B cell (primary cell): ENCODE measurements around the gene CALHM1. TPM values are rescaled to one million over a fixed set of nuclear protein-coding genes. Genes with fewer than 3 reads are reported as not detected.

Experiments used
- ATAC-seq: fragments of 200-7000 bp; cut with Tn5 transposase; one replicate; pipeline ENCODE4 v1.10.0; 2021; ENCODE audit warnings: low read depth, mild to moderate bottlenecking, moderate number of reproducible peaks, moderate library complexity
- CTCF ChIA-PET: fragments of 350-600 bp; sonication (Branson Sonifier 250); formaldehyde crosslinking; loops from one replicate; lab custom pipeline; 2021; ENCODE audit warnings: antibody characterized with exemption, inconsistent platforms; lab: Charles Lee
- POLR2A ChIA-PET: fragments of 350-600 bp; sonication (Branson Sonifier 250); formaldehyde crosslinking; loops from one replicate; lab custom pipeline; 2021; ENCODE audit warnings: antibody characterized with exemption; lab: Charles Lee
- DNase-seq: peaks from one replicate; pipeline ENCODE4 v3.0.0; 2013
- H2AFZ ChIP-seq: 2 replicates; pipeline ENCODE4 v1.6.1; 2012; ENCODE audit warnings: mild to moderate bottlenecking, low read depth, low read length; ENCODE audit not compliant: insufficient read depth, poor library complexity, severe bottlenecking
- H3K27ac ChIP-seq, 2 donors: 1 replicate in 1 of 2; 2 replicates in 1 of 2; pipeline ENCODE4 v1.5.1; 2012 to 2013; ENCODE audit warnings: low read length in 2 of 2, mild to moderate bottlenecking in 2 of 2, moderate library complexity in 1 of 2
- H3K27me3 ChIP-seq, 4 experiments: fragments of 200-600 bp in 1 of 4; sonication (generic) in 1 of 4; replicated peaks in 1 of 4; 1 replicate in 2 of 4; 2 replicates in 2 of 4; pipeline versions ENCODE4 v1.6.1 to v1.7.0; 2013 to 2016; ENCODE audit warnings: low read length in 3 of 4, mild to moderate bottlenecking in 2 of 4, mixed read lengths in 1 of 4, moderate library complexity in 1 of 4; ENCODE audit not compliant: insufficient read depth in 4 of 4, control insufficient read depth in 3 of 4; ENCODE audit errors: control extremely low read depth in 1 of 4
- H3K36me3 ChIP-seq, 2 experiments: replicated peaks in 1 of 2; 1 replicate in 1 of 2; 2 replicates in 1 of 2; pipeline versions ENCODE4 v1.6.1 to v1.7.1; 2013; ENCODE audit warnings: low read length in 1 of 2; ENCODE audit not compliant: insufficient read depth in 2 of 2, control insufficient read depth in 1 of 2; ENCODE audit errors: control extremely low read depth in 1 of 2, extremely low read depth in 1 of 2
- H3K4me1 ChIP-seq, 2 donors: fragments of 200-600 bp in 1 of 2; sonication (generic) in 1 of 2; 1 replicate in 1 of 2; 2 replicates in 1 of 2; pipeline versions ENCODE4 v1.5.1 to v1.6.1; 2013 to 2017; ENCODE audit warnings: low read length in 2 of 2; ENCODE audit not compliant: control insufficient read depth in 2 of 2, insufficient read depth in 2 of 2
- H3K4me2 ChIP-seq: replicated peaks from 2 replicates; pipeline ENCODE3; 2012; ENCODE audit warnings: mild to moderate bottlenecking, low read depth, low read length; ENCODE audit not compliant: poor library complexity, severe bottlenecking
- H3K4me3 ChIP-seq, 5 experiments: fragments of 200-600 bp in 1 of 5; sonication (generic) in 1 of 5; 1 replicate in 3 of 5; 2 replicates in 2 of 5; pipeline versions ENCODE4 v1.5.1 to v1.7.0; 2011 to 2016; ENCODE audit warnings: low read length in 4 of 5, mild to moderate bottlenecking in 4 of 5, low read depth in 2 of 5, control low read depth in 1 of 5, moderate library complexity in 1 of 5; ENCODE audit not compliant: insufficient read depth in 1 of 5; ENCODE audit errors: control extremely low read depth in 1 of 5, extremely low read depth in 1 of 5
- H3K79me2 ChIP-seq: fragments of 200-600 bp; sonication (generic); one replicate; pipeline ENCODE4 v1.6.0; 2016; ENCODE audit warnings: low read length; ENCODE audit not compliant: control insufficient read depth, insufficient read depth
- H3K9ac ChIP-seq: fragments of 200-600 bp; sonication (generic); 2 replicates; pipeline ENCODE4 v1.6.1; 2017; ENCODE audit warnings: mild to moderate bottlenecking, low read length, moderate library complexity
- H3K9me3 ChIP-seq, 3 donors: one replicate each; pipeline versions ENCODE4 v1.6.1 to v1.7.1; 2013; ENCODE audit warnings: low read length in 2 of 3; ENCODE audit not compliant: control insufficient read depth in 2 of 3, insufficient read depth in 1 of 3; ENCODE audit errors: control extremely low read depth in 1 of 3
- H4K20me1 ChIP-seq: 2 replicates; pipeline ENCODE4 v1.6.0; 2012; ENCODE audit warnings: mild to moderate bottlenecking, low read length; ENCODE audit not compliant: insufficient read depth, control insufficient read depth, poor library complexity, severe bottlenecking
- H3K27ac Mint-ChIP-seq: one replicate; pipeline ENCODE4 v1.8.0; 2021; ENCODE audit warnings: mixed read lengths
- H3K27me3 Mint-ChIP-seq: one replicate; pipeline ENCODE4 v1.8.0; 2021; ENCODE audit warnings: mixed read lengths
- H3K4me1 Mint-ChIP-seq: one replicate; pipeline ENCODE4 v1.8.0; 2021; ENCODE audit warnings: mixed read lengths
- H3K4me3 Mint-ChIP-seq: one replicate; pipeline ENCODE4 v1.8.0; 2021; ENCODE audit warnings: mixed read lengths
- H3K9me3 Mint-ChIP-seq: one replicate; pipeline ENCODE4 v1.8.0; 2022; ENCODE audit warnings: mixed read lengths; ENCODE audit not compliant: insufficient read depth
- CTCF ChIP-seq: fragments of 200-600 bp; IDR thresholded peaks from one replicate; pipeline ENCODE4 v1.8.0; 2022; ENCODE audit warnings: antibody characterized with exemption, mild to moderate bottlenecking
- EZH2 ChIP-seq: IDR thresholded peaks from 2 replicates; pipeline ENCODE4 v1.6.1; 2012; ENCODE audit warnings: borderline replicate concordance, low read depth, mild to moderate bottlenecking, moderate library complexity, low read length; ENCODE audit not compliant: insufficient read depth, poor library complexity, severe bottlenecking
- WGBS: methylation state at CpG from one replicate; pipeline ENCODE4 v1.1.5; 2013; ENCODE audit warnings: missing lambda C conversion rate; ENCODE audit not compliant: insufficient coverage; 5-methylcytosine and 5-hydroxymethylcytosine counted together
- intact Hi-C: fragments of 100-400 bp; cut with micrococcal nuclease; formaldehyde crosslinking; loops from one replicate; pipeline ENCODE4 v1.10.0; 2022
- polyA plus RNA-seq: library from polyadenylated mRNA; depleted of rRNA; stranded (reverse); fragments of >200 nt; gene quantifications from 2 replicates; pipeline ENCODE4 v1.2.3, GENCODE V29; 2012
- total RNA-seq, 2 donors: library from RNA; stranded (reverse); fragments of 120-200 nt in 1 of 2; gene quantifications; 1 replicate in 1 of 2; 2 replicates in 1 of 2; pipeline versions ENCODE4 v1.2.3 to v1.2.4, GENCODE V29; 2013 to 2022

CALHM1 gene
- total and polyA plus RNA-seq, 2 donors (not counting 1 experiment from before 2014, with no cell fraction given): 0.16 to 0.34 TPM

GRCh38 chr10:103466734-103467133, 8.0 kb upstream of the CALHM1 start:
- Histone ChIP-seq H3K36me3 (no peaks in the 10 kb centered on the region), H3K27me3 (no peaks in the 10 kb centered on the region), H3K9me3 (peaks cover 0 to 6% (median 0%) of the 10 kb centered on the region in 3 donors), H3K4me3 (no peak overlapping the region), H3K79me2 (no peaks in the 10 kb centered on the region), H4K20me1 (no peaks in the 10 kb centered on the region), H3K9ac (peak overlapping the region; percentile 8), H3K27ac (peak overlapping the region; percentile 63 to 65), H3K4me2 (peak overlapping the region; percentile 15), H3K4me1 (peaks cover 25 to 56% of the 10 kb centered on the region in 2 donors), H2AFZ (peak overlapping the region; percentile 42)
- DNase-seq (no peak), ATAC-seq (no peak)
- Mint-ChIP-seq H3K9me3 (no peaks in the 10 kb centered on the region), H3K27ac (peak overlapping the region; percentile 96), H3K4me1 (peaks cover 54% of the 10 kb centered on the region), H3K27me3 (no peaks in the 10 kb centered on the region), H3K4me3 (peak overlapping the region; percentile 46)
- WGBS: 84% methylated on average over 3 of the region's 3 CpGs
- intact Hi-C loops: loop anchor here (1.0 kb wide), 1 partner anchor 16 kb away; no protein-coding TSS in a partner anchor
- ChIA-PET POLR2A (interaction anchor here (2.0 kb wide), 1 partner anchor 14 kb away, joined by 11 read pairs; the partner anchor contains the start of gene CALHM2), CTCF (interaction anchor here (1.3 to 3.2 kb wide), 5 partner anchors 10 to 50 kb away, joined by 3 to 10 read pairs (median 4); partner anchors contain the start of gene CALHM2)
- TF ChIP-seq EZH2: no peak

DNA sequence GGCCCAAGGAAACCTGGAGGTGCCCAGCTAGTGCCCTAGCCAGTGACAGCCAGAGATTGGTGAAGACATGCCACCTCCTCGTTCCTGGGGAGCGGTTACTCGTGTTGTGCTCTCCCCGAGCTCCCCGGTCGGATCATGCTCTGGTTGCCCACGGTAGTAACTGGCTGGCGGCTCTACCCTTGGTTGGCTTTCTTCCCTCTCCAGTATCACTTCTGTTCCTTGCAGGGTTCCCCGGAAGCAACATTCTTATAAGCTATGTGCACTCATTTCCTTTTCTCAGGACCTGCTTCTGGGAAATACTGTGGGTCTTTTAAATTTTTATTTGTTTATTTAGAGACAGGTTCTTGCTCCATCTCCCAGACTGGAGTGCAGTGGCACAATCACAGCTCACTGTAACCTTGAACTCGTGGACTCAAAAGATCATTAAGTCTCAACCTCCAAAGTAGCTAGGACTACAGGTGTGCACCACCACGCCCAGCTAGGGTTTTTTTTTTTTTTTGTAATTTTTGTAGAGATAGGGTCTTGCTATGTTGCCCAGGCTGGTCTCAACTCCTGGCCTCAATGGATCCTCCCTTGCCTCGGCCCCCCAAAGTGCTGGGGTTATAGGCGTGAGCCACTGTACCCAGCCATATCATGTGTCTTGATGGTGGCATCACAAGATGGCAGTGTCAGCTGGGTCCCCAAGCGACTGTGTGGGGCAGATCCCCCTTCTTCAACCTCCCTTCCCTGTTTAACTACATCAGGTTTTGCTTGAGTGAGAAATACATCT, 6.9 kb upstream of the CALHM1 start:
- H3K4me3 Mint-ChIP-seq: no peak overlapping the region
- TF ChIP-seq CTCF (no peak), EZH2 (no peak)
- peaks cover 43% of the 10 kb centered on the region for H3K4me1 Mint-ChIP-seq
- H3K9me3 ChIP-seq: peaks cover 0 to under 1% (median 0%) of the 10 kb centered on the region in 3 donors
- H4K20me1 ChIP-seq: no peaks in the 10 kb centered on the region
- H3K79me2 ChIP-seq: no peaks in the 10 kb centered on the region
- no peak overlapping the region for H3K4me2 ChIP-seq
- peak overlapping the region; percentile 61 for H3K27ac Mint-ChIP-seq
- H3K27me3 ChIP-seq: no peaks in the 10 kb centered on the region
- ChIA-PET CTCF (interaction anchor here (1.1 to 3.2 kb wide), 6 partner anchors 12 to 48 kb away, joined by 3 to 10 read pairs (median 4); partner anchors contain the start of gene CALHM2), POLR2A (interaction anchor here (2.0 kb wide), 1 partner anchor 13 kb away, joined by 11 read pairs; the partner anchor contains the start of gene CALHM2)
- peaks cover 14 to 45% of the 10 kb centered on the region in 2 donors for H3K4me1 ChIP-seq
- 87% methylated on average over 10 of the region's 14 CpGs for WGBS
- no peaks in the 10 kb centered on the region for H3K9me3 Mint-ChIP-seq
- no peak overlapping the region for H3K9ac ChIP-seq
- no peak overlapping the region for H3K4me3 ChIP-seq
- H3K27me3 Mint-ChIP-seq: no peaks in the 10 kb centered on the region
- no peaks in the 10 kb centered on the region for H3K36me3 ChIP-seq
- ATAC-seq (no peak), DNase-seq (no peak)
- intact Hi-C loops: no loop called here
- H3K27ac ChIP-seq: no peak overlapping the region
- H2AFZ ChIP-seq: peak overlapping the region; percentile 36
